ENCODE measurements around the gene GAS2L3. TPM values are rescaled to one million over a fixed set of nuclear protein-coding genes. Genes with fewer than 3 reads are reported as not detected.

The GAS2L3 gene
- total and polyA plus RNA-seq, 12 donors: 0.48 to 30.3 (median 3.9) TPM

DNA sequence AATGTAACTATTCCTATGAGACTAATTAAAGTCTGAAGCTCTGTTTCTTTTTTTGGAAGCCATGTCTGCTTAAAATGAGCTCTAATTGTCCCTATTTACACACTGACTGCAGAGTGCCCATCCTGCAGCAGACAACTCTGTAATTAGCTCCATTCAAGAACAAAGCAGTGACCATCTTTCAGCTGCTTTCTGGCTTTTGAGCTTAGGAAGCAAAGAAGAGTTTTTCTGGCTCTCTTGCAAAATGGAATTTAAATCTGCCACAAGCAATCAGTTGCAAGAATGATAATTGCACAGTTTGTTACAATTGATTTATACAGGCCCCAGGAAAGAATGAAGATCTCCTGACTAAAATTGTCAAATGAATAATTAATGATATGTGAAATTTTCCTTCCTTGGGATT lies 83.4 kb downstream of the GAS2L3 start:
- H3K4me3 ChIP-seq: no peak overlapping the region
- H3K27me3 ChIP-seq: no peaks in the 10 kb centered on the region
- intact Hi-C loops (cut with DNase I): no loop called here
- no peaks in the 10 kb centered on the region for H3K4me1 ChIP-seq (replicated peaks in 1 of 2)
- no peaks in the 10 kb centered on the region for H3K36me3 ChIP-seq (replicated peaks in 1 of 2)
- no peak for DNase-seq
- no peak for TF ChIP-seq POLR2A (IDR thresholded peaks at IDR 0.05)
- TF ChIP-seq, protein P1, sequence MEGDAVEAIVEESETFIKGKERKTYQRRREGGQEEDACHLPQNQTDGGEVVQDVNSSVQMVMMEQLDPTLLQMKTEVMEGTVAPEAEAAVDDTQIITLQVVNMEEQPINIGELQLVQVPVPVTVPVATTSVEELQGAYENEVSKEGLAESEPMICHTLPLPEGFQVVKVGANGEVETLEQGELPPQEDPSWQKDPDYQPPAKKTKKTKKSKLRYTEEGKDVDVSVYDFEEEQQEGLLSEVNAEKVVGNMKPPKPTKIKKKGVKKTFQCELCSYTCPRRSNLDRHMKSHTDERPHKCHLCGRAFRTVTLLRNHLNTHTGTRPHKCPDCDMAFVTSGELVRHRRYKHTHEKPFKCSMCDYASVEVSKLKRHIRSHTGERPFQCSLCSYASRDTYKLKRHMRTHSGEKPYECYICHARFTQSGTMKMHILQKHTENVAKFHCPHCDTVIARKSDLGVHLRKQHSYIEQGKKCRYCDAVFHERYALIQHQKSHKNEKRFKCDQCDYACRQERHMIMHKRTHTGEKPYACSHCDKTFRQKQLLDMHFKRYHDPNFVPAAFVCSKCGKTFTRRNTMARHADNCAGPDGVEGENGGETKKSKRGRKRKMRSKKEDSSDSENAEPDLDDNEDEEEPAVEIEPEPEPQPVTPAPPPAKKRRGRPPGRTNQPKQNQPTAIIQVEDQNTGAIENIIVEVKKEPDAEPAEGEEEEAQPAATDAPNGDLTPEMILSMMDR (IDR thresholded peaks at IDR 0.05): no peak
- H3K9me3 ChIP-seq (replicated peaks in 1 of 3): no peaks in the 10 kb centered on the region
- H3K27ac ChIP-seq: no peak overlapping the region

DNA sequence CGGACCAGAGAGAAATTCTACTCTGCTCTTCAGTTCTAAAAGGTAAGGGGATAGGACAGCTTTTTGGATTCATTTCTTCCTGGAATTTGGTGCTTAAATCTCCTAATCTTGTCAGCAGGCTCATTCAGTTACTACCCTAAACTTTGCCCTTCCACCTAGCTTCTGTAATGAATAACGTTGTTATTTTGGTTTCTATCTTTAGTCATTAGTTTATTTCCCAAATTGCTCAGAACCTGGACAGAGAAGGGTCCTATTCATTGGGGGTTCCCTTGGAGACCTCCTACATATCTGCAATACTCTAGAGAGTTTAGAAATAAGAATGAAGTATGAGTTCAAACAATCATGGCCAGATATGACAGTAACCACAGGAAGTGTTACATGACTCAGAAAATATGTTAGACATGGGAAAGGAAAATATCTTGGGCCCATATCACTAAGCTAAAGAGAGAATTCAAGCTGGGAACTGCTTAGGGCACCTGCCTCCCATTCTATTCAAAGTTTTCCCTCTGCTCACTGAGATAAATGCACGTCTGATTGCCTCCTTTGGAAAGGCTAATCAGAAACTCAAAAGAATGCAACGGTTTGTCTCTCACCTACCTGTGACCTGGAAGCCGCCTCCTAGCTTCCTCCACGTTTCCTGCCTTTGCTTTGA lies 87.9 kb downstream of the GAS2L3 start:
- H3K36me3 ChIP-seq (replicated peaks in 1 of 2): no peaks in the 10 kb centered on the region
- intact Hi-C loops (cut with DNase I): no loop called here
- H3K9me3 ChIP-seq (replicated peaks in 1 of 3): no peaks in the 10 kb centered on the region
- H3K27me3 ChIP-seq: no peaks in the 10 kb centered on the region
- no peak overlapping the region for H3K27ac ChIP-seq
- H3K4me3 ChIP-seq: no peak overlapping the region
- TF ChIP-seq POLR2A (IDR thresholded peaks at IDR 0.05): no peak
- TF ChIP-seq, protein P1 (IDR thresholded peaks at IDR 0.05): no peak
- no peaks in the 10 kb centered on the region for H3K4me1 ChIP-seq (replicated peaks in 1 of 2)
- no peak for DNase-seq
- WGBS, 4 donors: 64 to 72% (median 66%) methylated on average over 6 of the region's 6 CpGs

DNA sequence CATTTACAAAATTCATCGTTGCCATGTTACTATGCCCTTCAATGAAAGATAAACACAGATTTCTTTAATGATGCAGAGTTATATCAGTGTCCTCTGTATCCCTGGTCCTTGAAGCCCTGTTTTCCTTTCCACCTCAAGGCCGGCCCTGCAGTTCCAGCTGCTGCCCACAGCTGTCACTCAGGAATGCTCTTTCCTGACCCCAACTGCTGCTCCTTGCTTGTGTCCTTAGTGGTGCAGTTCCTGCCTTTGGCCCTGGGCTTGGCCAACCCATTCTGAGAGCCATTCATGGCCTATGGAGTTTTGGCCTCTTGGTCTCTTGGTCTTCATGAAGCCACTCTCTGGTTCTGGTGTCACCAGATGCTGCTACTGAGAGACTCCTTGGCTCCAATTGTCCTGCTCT lies 93.1 kb downstream of the GAS2L3 start:
- 35 to 43% (median 36%) methylated on average over 2 of the region's 2 CpGs for WGBS, 4 donors
- H3K27ac ChIP-seq: no peak overlapping the region
- TF ChIP-seq POLR2A (IDR thresholded peaks at IDR 0.05): no peak
- TF ChIP-seq, protein P1 (IDR thresholded peaks at IDR 0.05): no peak
- intact Hi-C loops (cut with DNase I): no loop called here
- DNase-seq: no peak
- H3K4me1 ChIP-seq (replicated peaks in 1 of 2): no peaks in the 10 kb centered on the region
- H3K4me3 ChIP-seq: no peak overlapping the region
- no peaks in the 10 kb centered on the region for H3K9me3 ChIP-seq (replicated peaks in 1 of 3)
- no peaks in the 10 kb centered on the region for H3K36me3 ChIP-seq (replicated peaks in 1 of 2)
- H3K27me3 ChIP-seq: no peaks in the 10 kb centered on the region

DNA sequence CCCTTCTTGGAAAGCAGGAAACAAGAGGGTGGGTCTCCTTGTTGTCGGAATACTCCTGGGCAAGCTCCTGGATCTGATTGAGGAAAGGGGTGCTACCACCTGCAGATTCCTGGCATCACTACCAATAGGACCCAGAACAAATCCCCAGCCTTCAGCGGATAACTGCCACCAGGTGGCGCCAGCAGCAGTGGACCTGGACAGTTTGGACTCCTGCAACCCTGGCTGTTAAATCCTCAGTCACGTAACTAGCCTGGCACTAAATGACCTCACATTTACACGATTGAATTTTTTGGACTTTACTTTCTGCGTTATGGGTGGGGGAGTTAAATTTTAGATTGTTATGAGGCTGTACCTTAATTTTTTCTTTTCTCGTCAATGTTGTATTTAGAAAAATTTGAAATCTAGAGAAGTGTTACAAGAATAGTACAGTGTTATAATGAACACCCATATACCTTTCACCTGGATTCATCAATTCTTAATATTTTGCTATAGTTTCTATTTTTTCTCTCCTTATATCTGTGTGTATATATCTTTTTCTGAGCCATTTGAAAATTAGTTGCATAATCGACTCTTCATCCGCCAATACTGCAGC lies 95.6 kb downstream of the GAS2L3 start:
- Histone ChIP-seq H3K4me3 (no peak overlapping the region), H3K27ac (no peak overlapping the region), H3K9me3 (replicated peaks in 1 of 3) (no peaks in the 10 kb centered on the region), H3K27me3 (no peaks in the 10 kb centered on the region), H3K4me1 (replicated peaks in 1 of 2) (no peaks in the 10 kb centered on the region), H3K36me3 (replicated peaks in 1 of 2) (no peaks in the 10 kb centered on the region)
- TF ChIP-seq, protein P1 (IDR thresholded peaks at IDR 0.05): peak; percentile 57 to 85 (median 74)
- no peak for TF ChIP-seq POLR2A (IDR thresholded peaks at IDR 0.05)
- intact Hi-C loops (cut with DNase I): no loop called here
- DNase-seq: peak; percentile 71 to 90 (median 77)
- WGBS, 4 donors: 28 to 36% (median 32%) methylated on average over 9 of the region's 9 CpGs

Data from adrenal gland (tissue), 12 donors.